GM23248 (cell line): Measurements from ENCODE around the gene PCDH10. TPM values are rescaled to one million over a fixed set of nuclear protein-coding genes. Genes with fewer than 3 reads are reported as not detected.

Source experiments
- DNase-seq: peaks from one replicate; pipeline ENCODE4 v3.0.0-alpha.2; 2015
- H2AFZ ChIP-seq: fragments of 200-600 bp; sonication (generic); 2 replicates; pipeline ENCODE4 v1.6.1; 2016; ENCODE audit warnings: antibody characterized with exemption
- H3F3A ChIP-seq: fragments of 200-600 bp; sonication (generic); 2 replicates; pipeline ENCODE4 v1.6.1; 2016; ENCODE audit warnings: mild to moderate bottlenecking, antibody characterized with exemption, mixed run types; ENCODE audit not compliant: insufficient read depth
- H3K27ac ChIP-seq: fragments of 200-600 bp; sonication (generic); 2 replicates; pipeline ENCODE4 v1.5.1; 2016; ENCODE audit warnings: mild to moderate bottlenecking
- H3K27me3 ChIP-seq: fragments of 200-600 bp; sonication (generic); replicated peaks from 2 replicates; pipeline ENCODE4 v1.6.1; 2016; ENCODE audit warnings: mild to moderate bottlenecking; ENCODE audit not compliant: insufficient read depth
- H3K36me3 ChIP-seq: fragments of 200-600 bp; sonication (generic); 2 replicates; pipeline ENCODE4 v1.6.1; 2016; ENCODE audit warnings: low read depth, mild to moderate bottlenecking
- H3K4me1 ChIP-seq: fragments of 200-600 bp; sonication (generic); 2 replicates; pipeline ENCODE4 v1.6.1; 2016; ENCODE audit warnings: mild to moderate bottlenecking; ENCODE audit not compliant: insufficient read depth
- H3K4me2 ChIP-seq: fragments of 200-600 bp; sonication (generic); one replicate; pipeline ENCODE4 v1.6.1; 2016; ENCODE audit warnings: mild to moderate bottlenecking; ENCODE audit not compliant: unreplicated experiment
- H3K4me3 ChIP-seq: fragments of 200-600 bp; sonication (generic); 2 replicates; pipeline ENCODE4 v1.5.1; 2016; ENCODE audit warnings: mild to moderate bottlenecking
- H3K79me2 ChIP-seq: fragments of 200-600 bp; sonication (generic); 2 replicates; pipeline ENCODE4 v1.6.1; 2016; ENCODE audit warnings: mild to moderate bottlenecking; ENCODE audit not compliant: insufficient read depth
- H3K9ac ChIP-seq: fragments of 200-600 bp; sonication (generic); 2 replicates; pipeline ENCODE4 v1.6.1; 2016; ENCODE audit warnings: mild to moderate bottlenecking
- H3K9me2 ChIP-seq: fragments of 200-600 bp; sonication (generic); 2 replicates; pipeline ENCODE4 v1.6.1; 2016; ENCODE audit warnings: mixed run types, mild to moderate bottlenecking, moderate library complexity; ENCODE audit not compliant: insufficient read depth
- H3K9me3 ChIP-seq: fragments of 200-600 bp; sonication (generic); one replicate; pipeline ENCODE4 v1.6.1; 2017; ENCODE audit warnings: low read depth
- H4K20me1 ChIP-seq: fragments of 200-600 bp; sonication (generic); 2 replicates; pipeline ENCODE4 v1.6.0; 2016; ENCODE audit not compliant: insufficient read depth
- EZH2 ChIP-seq: fragments of 200-600 bp; sonication (generic); IDR thresholded peaks from 2 replicates; pipeline ENCODE4 v1.6.1; 2018; ENCODE audit warnings: antibody characterized with exemption, mild to moderate bottlenecking; ENCODE audit not compliant: insufficient read depth, poor library complexity, severe bottlenecking
- EZH2phosphoT487 ChIP-seq: fragments of 200-600 bp; sonication (generic); IDR thresholded peaks from 2 replicates; pipeline ENCODE4 v1.6.1; 2018; ENCODE audit warnings: antibody characterized with exemption, moderate library complexity, mild to moderate bottlenecking, low read depth; ENCODE audit not compliant: insufficient read depth
- WGBS, 2 experiments: methylation state at CpG; one replicate each; pipeline ENCODE4 v1.1.6; 2015 to 2017; ENCODE audit warnings: low lambda C conversion rate in 2 of 2, low coverage in 1 of 2; ENCODE audit errors: missing lambda C conversion rate in 2 of 2; 5-methylcytosine and 5-hydroxymethylcytosine counted together
- in situ Hi-C: fragments of 300-500 bp; cut with MboI; formaldehyde crosslinking; loops from 2 replicates; pipeline ENCODE4 v1.15.0; 2020
- polyA plus RNA-seq: library from polyadenylated mRNA; unstranded; fragments of >200 nt; fragmentation: Nextera tagmentation; extraction: Ambion mirVana; gene quantifications from 2 replicates; pipeline ENCODE4 v1.2.1, GENCODE V29; 2016
- total RNA-seq: library from RNA; depleted of rRNA; stranded (reverse); fragments of >200 nt; shearing (Covaris generic); gene quantifications from 2 replicates; pipeline ENCODE4 v1.2.3, GENCODE V29; 2014

The PCDH10 gene
- total and polyA plus RNA-seq, 2 experiments from 2014 or later, result 0.08 to 0.11 TPM

DNA sequence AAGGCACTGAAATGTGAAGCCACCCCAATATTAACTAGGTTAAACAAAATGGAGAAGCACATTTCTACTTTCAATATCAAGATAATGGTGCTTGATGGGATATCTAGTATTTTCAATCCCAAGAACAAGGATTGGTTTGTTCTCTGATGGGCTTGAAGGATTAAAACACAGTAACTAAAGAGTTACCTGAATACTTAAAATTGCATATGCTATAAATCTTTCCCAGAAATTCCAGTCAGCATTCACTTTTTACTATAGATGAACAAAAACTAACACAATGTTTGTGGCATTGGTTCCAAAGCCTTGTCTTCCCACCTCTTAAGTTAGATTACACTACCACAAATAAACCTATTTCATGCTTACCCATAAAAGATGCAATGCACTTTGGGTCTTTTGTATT is 3.9 kb upstream of the PCDH10 start:
- no peak overlapping the region for H3K4me3 ChIP-seq
- no peak overlapping the region for H2AFZ ChIP-seq
- H3K4me1 ChIP-seq, result 0 out of 2 replicates have a peak, but pooled peaks cover 7% of the 10 kb centered on the region
- no peaks in the 10 kb centered on the region for H3K79me2 ChIP-seq
- H3K9me2 ChIP-seq, result no peaks in the 10 kb centered on the region
- in situ Hi-C loops, result no loop called here
- no peak overlapping the region for H3K9ac ChIP-seq
- H3K36me3 ChIP-seq, result no peaks in the 10 kb centered on the region
- H3K27ac ChIP-seq, result no peak overlapping the region
- no peak for DNase-seq
- H3K27me3 ChIP-seq, result peaks cover 55% of the 10 kb centered on the region
- H4K20me1 ChIP-seq, result no peaks in the 10 kb centered on the region
- no peak overlapping the region for H3K4me2 ChIP-seq
- H3F3A ChIP-seq, result no peaks in the 10 kb centered on the region
- no peak for TF ChIP-seq EZH2
- TF ChIP-seq EZH2phosphoT487, result no peak
- H3K9me3 ChIP-seq, result no peaks in the 10 kb centered on the region

DNA sequence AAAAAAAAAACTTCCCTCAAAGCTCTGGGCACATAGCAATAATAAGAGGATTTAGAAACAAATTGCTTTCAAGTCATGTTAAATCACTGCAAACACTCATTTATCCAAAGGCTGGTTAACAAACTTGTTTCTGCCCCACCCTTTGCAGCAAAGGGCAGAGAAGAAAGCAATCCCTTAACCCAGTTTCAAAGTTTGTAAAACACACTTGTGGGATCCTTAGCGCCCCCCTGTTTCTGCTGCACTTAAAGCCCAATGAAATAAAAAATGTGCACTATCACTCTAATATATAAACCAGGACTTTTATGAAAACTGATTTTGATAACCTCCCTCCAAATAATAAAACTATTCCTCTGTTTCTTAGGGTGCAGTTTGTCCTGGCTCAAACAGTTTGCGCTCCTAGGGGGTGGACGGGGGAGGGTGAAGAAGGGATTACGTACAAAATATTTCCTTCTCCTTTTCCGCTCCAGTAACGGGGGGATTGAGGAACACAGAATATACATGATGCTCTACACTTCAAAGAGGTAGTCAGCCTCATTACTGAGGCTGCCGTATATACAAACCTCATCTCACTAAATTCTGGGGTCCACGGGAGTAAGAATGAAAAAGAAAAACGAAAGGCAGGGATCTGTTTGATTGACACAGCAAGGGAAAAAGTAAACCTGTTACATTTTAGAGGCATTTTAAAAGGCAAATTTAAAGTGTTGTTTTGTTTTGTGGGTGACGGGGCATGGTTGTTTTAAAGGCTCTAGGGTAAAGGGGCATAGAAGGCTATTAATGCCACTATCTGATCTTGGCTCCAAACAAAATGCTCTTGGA is 3.1 kb upstream of the PCDH10 start:
- Histone ChIP-seq H3F3A (no peaks in the 10 kb centered on the region), H4K20me1 (no peaks in the 10 kb centered on the region), H3K9ac (no peak overlapping the region), H3K27me3 (peaks cover 60% of the 10 kb centered on the region), H3K27ac (no peak overlapping the region), H3K4me3 (peak overlapping the region; percentile 59; the same call in 1 of the 2 replicates), H3K79me2 (no peaks in the 10 kb centered on the region), H3K4me1 (0 out of 2 replicates have a peak, but pooled peaks cover 7% of the 10 kb centered on the region), H2AFZ (peak overlapping the region; percentile 67), H3K9me3 (no peaks in the 10 kb centered on the region), H3K4me2 (no peak overlapping the region), H3K36me3 (no peaks in the 10 kb centered on the region), H3K9me2 (no peaks in the 10 kb centered on the region)
- DNase-seq, result no peak
- TF ChIP-seq EZH2 (no peak), EZH2phosphoT487 (no peak)
- in situ Hi-C loops, result no loop called here
- WGBS, 2 experiments, result 4 to 5% methylated on average over 10 of the region's 10 CpGs

DNA sequence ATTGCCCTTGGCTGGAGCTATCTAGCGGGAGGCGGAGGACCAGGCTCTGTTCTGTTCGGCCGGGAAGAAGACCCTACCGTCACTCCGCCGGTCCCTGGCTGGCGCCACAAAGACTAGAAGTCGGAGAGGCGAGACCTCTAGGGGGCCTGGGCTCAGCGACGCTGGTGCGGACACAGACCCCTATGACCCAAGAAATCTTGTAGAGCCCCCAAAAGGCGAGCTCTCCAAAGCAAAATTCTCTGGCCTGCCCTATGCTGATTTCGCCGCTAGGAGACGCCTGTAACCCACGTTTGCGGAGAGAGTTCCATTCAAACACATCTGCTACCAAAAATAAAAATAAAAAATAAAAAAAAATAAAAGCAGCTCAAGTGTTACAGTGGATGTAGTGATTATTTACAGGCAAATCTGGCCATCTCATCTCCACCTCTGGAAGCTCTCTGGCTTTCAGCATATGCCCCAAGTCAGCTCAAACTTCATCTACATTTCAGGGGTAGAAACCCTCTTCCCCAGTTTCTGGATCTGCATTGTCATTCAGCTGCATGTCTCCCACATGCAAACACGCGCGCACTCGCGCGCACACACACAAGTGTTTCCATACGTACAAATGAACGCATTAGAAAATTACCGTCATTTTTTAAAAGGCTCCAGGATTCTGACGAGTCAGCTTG is 2.4 kb upstream of the PCDH10 start:
- Histone ChIP-seq H3K4me1 (0 out of 2 replicates have a peak, but pooled peaks cover 7% of the 10 kb centered on the region), H3K27ac (no peak overlapping the region), H3K9me3 (no peaks in the 10 kb centered on the region), H3F3A (no peaks in the 10 kb centered on the region), H3K4me3 (peak overlapping the region; percentile 59), H4K20me1 (no peaks in the 10 kb centered on the region), H3K27me3 (peaks cover 62% of the 10 kb centered on the region), H3K9ac (no peak overlapping the region), H2AFZ (peak overlapping the region; percentile 68), H3K36me3 (no peaks in the 10 kb centered on the region), H3K9me2 (no peaks in the 10 kb centered on the region), H3K79me2 (no peaks in the 10 kb centered on the region), H3K4me2 (peak overlapping the region; percentile 90)
- 2 to 3% methylated on average over 29 of the region's 29 CpGs for WGBS, 2 experiments
- TF ChIP-seq EZH2phosphoT487, result 0 out of 2 replicates have a peak, but pooled peaks have one; percentile 9
- no peak for TF ChIP-seq EZH2
- in situ Hi-C loops, result no loop called here
- peak; percentile 73 for DNase-seq

DNA sequence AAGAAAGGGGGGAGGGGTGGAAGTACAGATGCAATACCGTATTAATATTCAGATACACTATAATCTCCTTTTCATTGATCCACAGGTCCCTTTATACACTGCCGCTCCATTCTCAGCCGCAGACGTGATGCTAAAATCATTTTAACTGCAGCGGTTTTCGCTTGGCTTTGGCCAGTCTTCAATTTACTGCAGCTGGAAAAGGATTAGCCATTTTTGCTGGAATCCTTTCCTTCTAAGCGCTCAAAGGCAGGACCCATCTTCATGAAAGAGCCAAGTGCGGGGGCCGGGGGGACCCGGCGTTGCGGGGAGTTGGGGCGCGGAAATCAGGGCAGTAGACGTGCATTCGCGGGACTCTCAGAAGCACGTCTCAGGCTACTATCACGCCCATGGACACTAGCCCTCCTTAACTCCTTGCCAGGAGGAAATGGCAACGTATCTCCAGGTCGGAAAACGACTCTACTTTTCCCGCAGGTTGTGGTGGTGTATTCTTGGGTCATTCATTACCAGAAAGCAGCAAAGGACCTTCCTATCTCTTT is 1.7 kb upstream of the PCDH10 start:
- TF ChIP-seq EZH2phosphoT487 (0 out of 2 replicates have a peak, but pooled peaks have one; percentile 15), EZH2 (no peak)

More for the DNA sequence above, 1.7 kb upstream of the PCDH10 start:
- no peak overlapping the region for H3K27ac ChIP-seq
- peaks cover 62% of the 10 kb centered on the region for H3K27me3 ChIP-seq
- no peaks in the 10 kb centered on the region for H4K20me1 ChIP-seq
- in situ Hi-C loops, result no loop called here
- H3K9me3 ChIP-seq, result no peaks in the 10 kb centered on the region
- H3K9me2 ChIP-seq, result no peaks in the 10 kb centered on the region
- H3K4me1 ChIP-seq, result 0 out of 2 replicates have a peak, but pooled peaks cover 7% of the 10 kb centered on the region
- peak overlapping the region; percentile 90 for H3K4me2 ChIP-seq
- 0 to 2% methylated on average over 21 to 23 of the region's 23 CpGs for WGBS, 2 experiments
- peak overlapping the region; percentile 68 for H2AFZ ChIP-seq
- H3F3A ChIP-seq, result no peaks in the 10 kb centered on the region
- no peak overlapping the region for H3K9ac ChIP-seq
- peak overlapping the region; percentile 59 for H3K4me3 ChIP-seq
- H3K36me3 ChIP-seq, result no peaks in the 10 kb centered on the region
- peak; percentile 21 for DNase-seq
- H3K79me2 ChIP-seq, result no peaks in the 10 kb centered on the region
